GM10266 (cell line): Measurements from ENCODE around the gene ROMO1.
"Not testable (repeated sequence)": the region's sequence is repeated elsewhere in the genome, so short reads cannot be mapped to it uniquely, and the experiment has no call there.

ENCODE experiments used
- DNase-seq: peaks from one replicate; pipeline ENCODE4 v3.0.0; 2012; ENCODE audit errors: extremely low spot score
- CTCF ChIP-seq: IDR thresholded peaks from 2 replicates; pipeline ENCODE4 v1.5.1; 2012; ENCODE audit warnings: mild to moderate bottlenecking, low read depth; ENCODE audit not compliant: control insufficient read depth, insufficient read depth; ENCODE audit errors: missing control alignments

The ROMO1 gene

GRCh38 chr20:35743693-35744491 lies 44.7 kb downstream of the ROMO1 start:
- DNase-seq = no peak
- TF ChIP-seq CTCF = no peak

- not testable (repeated sequence) for DNase-seq
Measured at GRCh38 chr20:35744492-35744841, 45.3 kb downstream of the ROMO1 start.
